HCT116 (cell line): ENCODE measurements around the gene KRT82. TPM values are rescaled to one million over a fixed set of nuclear protein-coding genes. Genes with fewer than 3 reads are reported as not detected.

Experiments
- ATAC-seq: fragments of 200-7000 bp; cut with Tn5 transposase; 2 replicates; pipeline ENCODE4 v1.9.1; 2020; ENCODE audit warnings: mild to moderate bottlenecking, moderate library complexity
- BruUV-seq: library from RNA; stranded (reverse); fragments of 400-500 nt; replicated peaks from 2 replicates; lab custom pipeline; 2021; lab: Mats Ljungman, UMichigan
- CTCF ChIA-PET: fragments of 300-600 bp; sonication (Branson Sonifier 250); formaldehyde crosslinking; loops from one replicate; lab custom pipeline; 2021; ENCODE audit warnings: antibody characterized with exemption; lab: Charles Lee
- POLR2A ChIA-PET: fragments of 300-600, 350-600 bp; sonication (Branson Sonifier 250); formaldehyde crosslinking; loops from one replicate; lab custom pipeline; 2021; ENCODE audit warnings: antibody characterized with exemption; lab: Charles Lee
- RAD21 ChIA-PET, 2 experiments: fragments of 300-600 bp; sonication (Branson Sonifier 250); formaldehyde crosslinking; loops; one replicate each; lab custom pipeline; 2023; ENCODE audit warnings: low total read pairs in 2 of 2; ENCODE audit not compliant: uncharacterized antibody in 2 of 2, unreplicated experiment in 2 of 2, low non-redundant PET in 1 of 2; lab: Charles Lee
- DNase-seq: peaks from one replicate; pipeline ENCODE4 v3.0.0-alpha.2; 2010; ENCODE audit warnings: low read depth, low spot score
- H2AFZ ChIP-seq: fragments of 200-600 bp; shearing (Covaris generic), sonication (generic); 2 replicates; pipeline ENCODE4 v1.6.1; 2017; ENCODE audit warnings: low read depth, mixed run types, mixed read lengths, antibody characterized with exemption, low read length; ENCODE audit not compliant: poor library complexity, severe bottlenecking
- H3K27ac ChIP-seq: 2 replicates; pipeline ENCODE4 v1.5.1; 2012; ENCODE audit warnings: low read depth, low read length
- H3K27me3 ChIP-seq: fragments of 200-600 bp; sonication (generic); 2 replicates; pipeline ENCODE4 v1.6.1; 2016; ENCODE audit warnings: mixed run types, low read length, mixed read lengths; ENCODE audit not compliant: insufficient read depth
- H3K36me3 ChIP-seq, 2 experiments: fragments of 200-500 bp in 1 of 2; fragments of 200-600 bp in 1 of 2; sonication (Bioruptor generic) in 1 of 2; sonication (generic) in 1 of 2; 2 replicates each; pipeline versions ENCODE4 v1.5.1 to v1.6.1; 2014 to 2016; ENCODE audit warnings: low read length in 2 of 2, inconsistent platforms in 1 of 2, mixed read lengths in 1 of 2, mixed run types in 1 of 2; ENCODE audit not compliant: insufficient read depth in 2 of 2, control insufficient read depth in 1 of 2
- H3K4me1 ChIP-seq, 2 experiments: fragments of 200-600 bp in 1 of 2; sonication (generic) in 1 of 2; 2 replicates each; pipeline versions ENCODE4 v1.5.1 to v1.6.1; 2012 to 2017; ENCODE audit warnings: low read length in 2 of 2, inconsistent platforms in 1 of 2, mild to moderate bottlenecking in 1 of 2, mixed read lengths in 1 of 2, mixed run types in 1 of 2, moderate library complexity in 1 of 2; ENCODE audit not compliant: insufficient read depth in 2 of 2, control insufficient read depth in 1 of 2
- H3K4me2 ChIP-seq: fragments of 200-600 bp; sonication (generic); 2 replicates; pipeline ENCODE4 v1.6.1; 2017; ENCODE audit warnings: mixed run types, low read length, mixed read lengths
- H3K4me3 ChIP-seq, 2 experiments: fragments of 200-600 bp in 1 of 2; sonication (generic) in 1 of 2; replicated peaks in 1 of 2; 2 replicates each; pipeline ENCODE4 v1.5.1; 2011 to 2016; ENCODE audit warnings: low read length in 2 of 2, control low read depth in 1 of 2, low read depth in 1 of 2, mild to moderate bottlenecking in 1 of 2, mixed read lengths in 1 of 2, mixed run types in 1 of 2
- H3K79me2 ChIP-seq: fragments of 200-600 bp; sonication (generic); 2 replicates; pipeline ENCODE4 v1.6.1; 2017; ENCODE audit warnings: mild to moderate bottlenecking, mixed run types, low read length, moderate library complexity, mixed read lengths; ENCODE audit not compliant: insufficient read depth
- H3K9ac ChIP-seq: fragments of 200-600 bp; sonication (generic); 2 replicates; pipeline ENCODE4 v1.6.1; 2016; ENCODE audit warnings: low read length, mixed read lengths
- H3K9me2 ChIP-seq: fragments of 200-600 bp; sonication (generic), shearing (Covaris generic); 2 replicates; pipeline ENCODE4 v1.6.1; 2017; ENCODE audit warnings: mixed run types, mild to moderate bottlenecking, moderate library complexity; ENCODE audit not compliant: insufficient read depth
- H3K9me3 ChIP-seq, 2 experiments: fragments of 200-500 bp in 1 of 2; fragments of 200-600 bp in 1 of 2; sonication (Bioruptor generic) in 1 of 2; sonication (generic) in 1 of 2; 2 replicates each; pipeline ENCODE4 v1.6.1; 2014 to 2017; ENCODE audit warnings: low read length in 2 of 2, mixed read lengths in 2 of 2, inconsistent platforms in 1 of 2, low read depth in 1 of 2, mild to moderate bottlenecking in 1 of 2, mixed run types in 1 of 2, moderate library complexity in 1 of 2; ENCODE audit not compliant: control insufficient read depth in 1 of 2, insufficient read depth in 1 of 2
- H4K20me1 ChIP-seq: fragments of 200-600 bp; sonication (generic), shearing (Covaris generic); 2 replicates; pipeline ENCODE4 v1.6.1; 2017; ENCODE audit warnings: mixed run types, mild to moderate bottlenecking, moderate library complexity; ENCODE audit not compliant: insufficient read depth
- EGR1 ChIP-seq: IDR thresholded peaks from 2 replicates; pipeline ENCODE4 v1.6.1; 2012; ENCODE audit warnings: low read depth
- ELF1 ChIP-seq: IDR thresholded peaks from 2 replicates; pipeline ENCODE4 v1.6.1; 2012; ENCODE audit warnings: low read depth, borderline replicate concordance
- EZH2phosphoT487 ChIP-seq: fragments of 200-600 bp; IDR thresholded peaks from 2 replicates; pipeline ENCODE4 v1.6.1; 2018; ENCODE audit warnings: antibody characterized with exemption, borderline replicate concordance
- JUND ChIP-seq: IDR thresholded peaks from 2 replicates; pipeline ENCODE4 v1.6.1; 2012
- MAX ChIP-seq: IDR thresholded peaks from 2 replicates; pipeline ENCODE4 v1.6.1; 2012
- POLR2A ChIP-seq: IDR thresholded peaks from 2 replicates; pipeline ENCODE4 v1.7.0; 2011; ENCODE audit warnings: borderline replicate concordance; ENCODE audit not compliant: insufficient read depth, insufficient read length; ENCODE audit errors: extremely low read depth
- REST ChIP-seq: IDR thresholded peaks from 2 replicates; pipeline ENCODE4 v1.6.1; 2012; ENCODE audit warnings: low read depth
- SIN3A ChIP-seq: IDR thresholded peaks from 2 replicates; pipeline ENCODE4 v1.6.1; 2012; ENCODE audit warnings: low read depth
- TCF7L2 ChIP-seq: IDR thresholded peaks from 2 replicates; pipeline ENCODE4 v1.7.0; 2011; ENCODE audit warnings: borderline replicate concordance, inconsistent platforms; ENCODE audit not compliant: insufficient read depth, insufficient read length; ENCODE audit errors: extremely low read depth
- intact Hi-C: fragments of 100-400 bp; cut with micrococcal nuclease; formaldehyde crosslinking; loops from 2 replicates; pipeline ENCODE4 v1.10.0; 2022
- total RNA-seq: library from RNA; stranded (reverse); gene quantifications from one replicate; pipeline ENCODE4 v1.2.1, GENCODE V29; 2021; ENCODE audit not compliant: unreplicated experiment

KRT82 gene
- total RNA-seq, 1 experiment from 2014 or later = not detected

DNA sequence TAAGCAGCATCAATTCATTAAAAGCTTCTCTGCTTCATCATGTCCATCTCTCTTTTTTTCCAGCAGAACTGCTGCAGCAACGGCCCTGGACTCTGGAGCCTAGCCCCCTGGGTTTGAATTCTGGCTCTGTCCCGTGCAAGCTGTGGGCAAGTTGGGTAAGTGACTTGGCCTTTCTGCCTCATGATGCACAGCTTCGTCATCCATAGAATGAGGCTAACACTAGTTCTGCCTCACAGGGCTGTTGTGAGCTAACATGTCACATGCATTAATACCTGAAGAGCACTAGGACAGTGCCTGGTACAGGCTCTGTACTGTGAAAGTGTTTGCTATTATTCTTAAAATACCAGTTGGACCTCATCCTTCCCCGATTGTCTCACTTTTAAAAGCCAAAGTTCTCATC lies 4.2 kb downstream of the KRT82 start (continued):
- TF ChIP-seq REST (no peak), EZH2phosphoT487 (no peak)

DNA sequence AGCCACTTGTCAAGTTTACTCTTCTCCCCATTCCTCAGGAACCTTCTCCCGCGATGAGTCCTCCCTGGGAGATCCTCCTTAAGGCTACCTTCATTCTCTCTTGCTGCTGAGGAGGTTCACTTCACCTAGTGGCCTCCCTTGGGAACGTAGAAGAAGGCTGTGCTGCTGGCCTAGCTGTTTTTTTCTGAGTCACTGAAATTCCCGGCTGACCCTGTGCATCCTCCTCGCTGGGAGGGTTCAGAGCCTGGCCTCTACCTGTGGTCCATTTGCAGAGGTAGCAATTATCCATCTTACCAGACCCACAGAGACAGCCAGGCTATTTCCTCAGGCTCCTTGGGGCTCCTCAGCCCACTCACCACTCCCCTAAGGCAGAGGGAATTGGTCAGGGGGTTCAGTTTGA lies 4.6 kb downstream of the KRT82 start:
- no peak overlapping the region for H3K4me2 ChIP-seq
- H3K9ac ChIP-seq = no peak overlapping the region
- no peaks in the 10 kb centered on the region for H3K9me3 ChIP-seq
- TF ChIP-seq SIN3A (no peak), TCF7L2 (no peak), EGR1 (no peak), JUND (no peak), EZH2phosphoT487 (no peak), ELF1 (no peak), POLR2A (no peak), MAX (no peak)
- BruUV-seq = no TSS peak
- DNase-seq = no peak
- RAD21 ChIA-PET = no interaction called here
- H2AFZ ChIP-seq = no peak overlapping the region
- H3K9me2 ChIP-seq = no peaks in the 10 kb centered on the region
- intact Hi-C loops = no loop called here
- no peak overlapping the region for H3K27ac ChIP-seq
- H3K4me3 ChIP-seq = no peak overlapping the region
- ATAC-seq = 0 out of 2 replicates have a peak, but pooled peaks have one; percentile 44
- H3K79me2 ChIP-seq = no peaks in the 10 kb centered on the region
- CTCF ChIA-PET = no interaction called here
- H3K36me3 ChIP-seq = no peaks in the 10 kb centered on the region
- POLR2A ChIA-PET = interaction anchor here (1.1 kb wide), 1 partner anchor 254 kb away, joined by 6 read pairs; no protein-coding TSS in a partner anchor
- no peaks in the 10 kb centered on the region for H4K20me1 ChIP-seq
- no peaks in the 10 kb centered on the region for H3K4me1 ChIP-seq
- H3K27me3 ChIP-seq = no peaks in the 10 kb centered on the region
